CD4-positive, alpha-beta T cell treated with Interleukin-21 for 1 hour (primary cell): ENCODE results near the gene FOXD1.
"Not testable (repeated sequence)": the region's sequence is repeated elsewhere in the genome, so short reads cannot be mapped to it uniquely, and the experiment has no call there.

Experiments used
- DNase-seq: peaks from one replicate; pipeline ENCODE4 v3.0.0-alpha.2; 2020

The FOXD1 gene

GRCh38 chr5:73448463-73449136 lies at the start of gene FOXD1:
Gene FOXD1 (minus strand): TSS chr5:73448777. CDS start chr5:73448362, 415 bp downstream.
- DNase-seq = peak; percentile 48

- DNase-seq = no peak
These were observed 49.0 kb upstream of the FOXD1 start for GRCh38 chr5:73497497-73498056.

- DNase-seq = peak; percentile 5
These were observed 48.4 kb upstream of the FOXD1 start for GRCh38 chr5:73496984-73497457.

- DNase-seq = no peak
These were observed 47.3 kb upstream of the FOXD1 start for GRCh38 chr5:73495772-73496335.

GRCh38 chr5:73494721-73495120 lies 46.1 kb upstream of the FOXD1 start:
- DNase-seq = no peak

GRCh38 chr5:73493421-73493820 lies 44.8 kb upstream of the FOXD1 start:
- DNase-seq = no peak

- DNase-seq = no peak
These were observed 42.6 kb upstream of the FOXD1 start for GRCh38 chr5:73491155-73491554.

- DNase-seq = no peak
These were observed 41.5 kb upstream of the FOXD1 start for GRCh38 chr5:73490088-73490487.

GRCh38 chr5:73488806-73489205 lies 40.2 kb upstream of the FOXD1 start:
- DNase-seq = no peak

GRCh38 chr5:73487815-73488214 lies 39.2 kb upstream of the FOXD1 start:
- DNase-seq = no peak

GRCh38 chr5:73487257-73487656 lies 38.7 kb upstream of the FOXD1 start:
- DNase-seq = not testable (repeated sequence)

- no peak for DNase-seq
These were observed 37.7 kb upstream of the FOXD1 start for GRCh38 chr5:73486119-73486899.

- no peak for DNase-seq
These were observed 37.1 kb upstream of the FOXD1 start for GRCh38 chr5:73485715-73486114.

- DNase-seq = no peak
These were observed 35.9 kb upstream of the FOXD1 start for GRCh38 chr5:73484511-73484910.

GRCh38 chr5:73483676-73484075 lies 35.1 kb upstream of the FOXD1 start:
- DNase-seq = no peak

GRCh38 chr5:73482383-73483136 lies 34.0 kb upstream of the FOXD1 start:
- no peak for DNase-seq

- no peak for DNase-seq
These were observed 31.9 kb upstream of the FOXD1 start for GRCh38 chr5:73480500-73480899.

GRCh38 chr5:73472116-73472515 lies 23.5 kb upstream of the FOXD1 start:
- DNase-seq = no peak

GRCh38 chr5:73471654-73472053 lies 23.1 kb upstream of the FOXD1 start:
- DNase-seq = no peak

- DNase-seq = no peak
These were observed 21.3 kb upstream of the FOXD1 start for GRCh38 chr5:73469878-73470277.

- not testable (repeated sequence) for DNase-seq
These were observed 20.1 kb upstream of the FOXD1 start for GRCh38 chr5:73468638-73469037.

- DNase-seq = no peak
These were observed 15.6 kb upstream of the FOXD1 start for GRCh38 chr5:73464016-73464745.
